IMR-90 (cell line): ENCODE data around the gene GPR160. TPM values are rescaled to one million over a fixed set of nuclear protein-coding genes. Genes with fewer than 3 reads are reported as not detected.

ENCODE experiments used
- ATAC-seq: fragments of 200-7000 bp; cut with Tn5 transposase; 2 replicates; pipeline ENCODE4 v1.9.1; 2020; ENCODE audit warnings: low read depth, mild to moderate bottlenecking, moderate library complexity
- BruUV-seq: library from RNA; stranded (reverse); fragments of 400-500 nt; replicated peaks from 2 replicates; lab custom pipeline; 2021; lab: Mats Ljungman, UMichigan
- CTCF ChIA-PET: fragments of 300-600 bp; formaldehyde crosslinking; extraction: SDS; loops from one replicate; lab custom pipeline; 2021; ENCODE audit warnings: antibody characterized with exemption; lab: Yijun Ruan, JAX
- POLR2A ChIA-PET: fragments of 300-600 bp; sonication (Branson Sonifier 250); formaldehyde crosslinking; loops from one replicate; lab custom pipeline; 2022; ENCODE audit warnings: antibody characterized with exemption; ENCODE audit not compliant: unreplicated experiment; lab: Charles Lee
- DNase-seq: peaks from one replicate; pipeline ENCODE4 v3.0.0; 2013
- H2AFZ ChIP-seq: replicated peaks from 2 replicates; pipeline ENCODE3; 2013; ENCODE audit warnings: low read length, mild to moderate bottlenecking; ENCODE audit not compliant: poor library complexity
- H2AK5ac ChIP-seq: 2 replicates; pipeline ENCODE4 v1.6.1; 2013; ENCODE audit warnings: low read depth, low read length, inconsistent platforms
- H2AK9ac ChIP-seq: replicated peaks from 2 replicates; pipeline ENCODE3; 2013; ENCODE audit warnings: mild to moderate bottlenecking, low read depth, low read length, moderate library complexity; ENCODE audit not compliant: poor library complexity
- H2BK120ac ChIP-seq: 2 replicates; pipeline ENCODE4 v1.6.1; 2013; ENCODE audit warnings: low read depth, low read length, inconsistent platforms
- H2BK15ac ChIP-seq: 3 replicates; pipeline ENCODE4 v1.6.1; 2013; ENCODE audit warnings: low read depth, low read length, inconsistent platforms
- H2BK20ac ChIP-seq: 2 replicates; pipeline ENCODE4 v1.6.1; 2013; ENCODE audit warnings: low read depth, mild to moderate bottlenecking, inconsistent platforms, low read length, moderate library complexity
- H2BK5ac ChIP-seq: 2 replicates; pipeline ENCODE4 v1.6.1; 2013; ENCODE audit warnings: mild to moderate bottlenecking, low read depth, low read length, inconsistent platforms; ENCODE audit not compliant: poor library complexity, severe bottlenecking
- H3K14ac ChIP-seq: replicated peaks from 2 replicates; pipeline ENCODE4 v1.6.1; 2013; ENCODE audit warnings: low read depth, low read length, inconsistent platforms
- H3K18ac ChIP-seq: 2 replicates; pipeline ENCODE4 v1.6.1; 2013; ENCODE audit warnings: low read depth, low read length, control low read depth
- H3K23ac ChIP-seq: 2 replicates; pipeline ENCODE4 v1.6.1; 2013; ENCODE audit warnings: low read depth, low read length, inconsistent platforms
- H3K27ac ChIP-seq: 2 replicates; pipeline ENCODE4 v1.5.1; 2013; ENCODE audit warnings: mild to moderate bottlenecking, control low read depth, low read length; ENCODE audit not compliant: insufficient read depth
- H3K27me3 ChIP-seq: 2 replicates; pipeline ENCODE4 v1.6.1; 2013; ENCODE audit warnings: low read length; ENCODE audit not compliant: control insufficient read depth, insufficient read depth
- H3K36me3 ChIP-seq: 2 replicates; pipeline ENCODE4 v1.6.1; 2013; ENCODE audit warnings: low read length, mixed read lengths; ENCODE audit not compliant: control insufficient read depth, insufficient read depth
- H3K4ac ChIP-seq: 2 replicates; pipeline ENCODE4 v1.6.1; 2013; ENCODE audit warnings: low read depth, low read length, inconsistent platforms
- H3K4me1 ChIP-seq: 2 replicates; pipeline ENCODE4 v1.6.1; 2013; ENCODE audit warnings: low read length, mixed read lengths; ENCODE audit not compliant: control insufficient read depth, insufficient read depth
- H3K4me2 ChIP-seq: 2 replicates; pipeline ENCODE4 v1.6.1; 2013; ENCODE audit warnings: low read depth, mild to moderate bottlenecking, control low read depth, low read length, moderate library complexity
- H3K4me3 ChIP-seq: 2 replicates; pipeline ENCODE4 v1.5.1; 2013; ENCODE audit warnings: low read depth, mild to moderate bottlenecking, control low read depth, low read length, moderate library complexity; ENCODE audit not compliant: insufficient read depth
- H3K56ac ChIP-seq: 2 replicates; pipeline ENCODE4 v1.6.1; 2013; ENCODE audit warnings: low read length, inconsistent platforms; ENCODE audit not compliant: insufficient read depth; ENCODE audit errors: extremely low read depth
- H3K79me1 ChIP-seq, 2 experiments: 2 replicates each; pipeline ENCODE4 v1.6.1; 2013; ENCODE audit warnings: low read length in 2 of 2, inconsistent platforms in 1 of 2, low read depth in 1 of 2
- H3K9ac ChIP-seq: 2 replicates; pipeline ENCODE4 v1.6.1; 2013; ENCODE audit warnings: low read depth, low read length, control low read depth
- H3K9me1 ChIP-seq: 2 replicates; pipeline ENCODE4 v1.6.1; 2013; ENCODE audit warnings: low read length, inconsistent platforms; ENCODE audit not compliant: insufficient read depth
- H3K9me3 ChIP-seq: 2 replicates; pipeline ENCODE4 v1.6.1; 2013; ENCODE audit warnings: low read length; ENCODE audit not compliant: control insufficient read depth, insufficient read depth
- H4K20me1 ChIP-seq: 2 replicates; pipeline ENCODE4 v1.6.1; 2013; ENCODE audit warnings: low read length, inconsistent platforms; ENCODE audit not compliant: insufficient read depth
- H4K5ac ChIP-seq: 2 replicates; pipeline ENCODE4 v1.6.1; 2013; ENCODE audit warnings: mild to moderate bottlenecking, low read depth, low read length, control low read depth
- H4K8ac ChIP-seq, 2 experiments: 2 replicates each; pipeline ENCODE4 v1.6.1; 2013; ENCODE audit warnings: low read depth in 2 of 2, low read length in 2 of 2, control low read depth in 1 of 2, inconsistent platforms in 1 of 2
- H4K91ac ChIP-seq: 2 replicates; pipeline ENCODE4 v1.6.1; 2013; ENCODE audit warnings: low read depth, low read length, inconsistent platforms; ENCODE audit not compliant: insufficient read depth
- BHLHE40 ChIP-seq: fragments of 150-350 bp; IDR thresholded peaks from 2 replicates; pipeline ENCODE4 v1.6.1; 2016; ENCODE audit warnings: mild to moderate bottlenecking, low read depth, low read length
- CEBPB ChIP-seq: IDR thresholded peaks from 2 replicates; pipeline ENCODE4 v1.6.1; 2012; ENCODE audit warnings: low read depth, low read length, improper control_type of control experiment
- CHD1 ChIP-seq: IDR thresholded peaks from 2 replicates; pipeline ENCODE4 v1.6.1; 2012; ENCODE audit warnings: low read depth, low read length, improper control_type of control experiment
- ELK1 ChIP-seq: fragments of 150-350 bp; IDR thresholded peaks from 2 replicates; pipeline ENCODE4 v1.6.1; 2016; ENCODE audit warnings: low read depth, mild to moderate bottlenecking, low read length, moderate library complexity, borderline replicate concordance
- MAZ ChIP-seq: IDR thresholded peaks from 2 replicates; pipeline ENCODE4 v1.6.1; 2012; ENCODE audit warnings: low read depth, mild to moderate bottlenecking, low read length, improper control_type of control experiment, moderate library complexity, borderline replicate concordance
- RAD21 ChIP-seq: IDR thresholded peaks from 2 replicates; pipeline ENCODE4 v1.6.1; 2012; ENCODE audit warnings: low read length, improper control_type of control experiment
- RCOR1 ChIP-seq: IDR thresholded peaks from 2 replicates; pipeline ENCODE4 v1.6.1; 2012; ENCODE audit warnings: mild to moderate bottlenecking, low read length, improper control_type of control experiment; ENCODE audit not compliant: insufficient replicate concordance
- RFX5 ChIP-seq: IDR thresholded peaks from 2 replicates; pipeline ENCODE4 v1.8.0; 2012; ENCODE audit warnings: low read depth, mild to moderate bottlenecking, low read length, moderate library complexity
- whole genome bisulfite sequencing, 2 experiments: methylation state at CpG; one replicate each; pipeline versions ENCODE4 v1.1.5 to v1.1.7; 2013; ENCODE audit warnings: missing lambda C conversion rate in 2 of 2; ENCODE audit not compliant: insufficient read length in 1 of 2; ENCODE audit errors: extremely low coverage in 2 of 2; 5-methylcytosine and 5-hydroxymethylcytosine counted together
- dilution Hi-C: fragments of 300-500 bp; cut with HindIII; formaldehyde crosslinking; loops from one replicate; pipeline ENCODE4 v1.14.3; 2018; ENCODE audit warnings: low sequenced_read_pairs; ENCODE audit not compliant: unreplicated experiment
- in situ Hi-C: fragments of 300-500 bp; cut with MboI; formaldehyde crosslinking; loops from 3 replicates; pipeline ENCODE4 v1.14.3; 2019; ENCODE audit warnings: low sequenced_read_pairs, inconsistent platforms, mixed read lengths
- intact Hi-C: fragments of 100-400 bp; cut with micrococcal nuclease; formaldehyde crosslinking; loops from 2 replicates; pipeline ENCODE4 v1.10.0; 2022
- polyA plus RNA-seq, 3 experiments: library from polyadenylated mRNA; depleted of rRNA; stranded (reverse); fragments of >200 nt; gene quantifications; 2 replicates each; pipeline ENCODE4 v1.2.3, GENCODE V29; 2012; ENCODE audit warnings: low replicate concordance in 1 of 3
- total RNA-seq: library from RNA; depleted of rRNA; stranded (reverse); fragments of >200 nt; gene quantifications from 2 replicates; pipeline ENCODE4 v1.2.3, GENCODE V29; 2012

GPR160 gene
- total and polyA plus RNA-seq, 2 of the 4 experiments (the other 2 are of a cell fraction), result 0.09 to 0.18 TPM

DNA sequence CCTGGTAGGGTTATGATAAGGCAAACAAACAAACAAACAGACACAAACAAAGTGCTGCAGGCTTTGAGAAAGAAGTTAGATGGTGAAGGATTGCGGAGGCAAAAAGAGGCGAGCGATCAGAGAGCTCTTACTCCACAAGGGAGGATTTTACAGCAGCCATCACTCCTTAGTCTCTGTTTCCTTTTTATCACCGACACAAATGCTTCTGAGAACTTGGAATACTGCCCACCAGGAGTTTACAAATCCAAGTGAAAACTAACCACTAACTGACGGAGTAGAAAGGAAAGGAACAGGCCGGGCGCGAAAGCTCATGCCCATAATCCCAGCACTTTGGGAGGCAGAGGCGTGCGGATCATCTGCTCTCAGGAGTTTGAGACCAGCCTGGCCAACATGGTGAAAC is 35.6 kb upstream of the GPR160 start:
- Histone ChIP-seq H3K27ac (no peak overlapping the region), H2AFZ (no peak overlapping the region), H3K9me3 (no peaks in the 10 kb centered on the region), H2BK20ac (no peak overlapping the region), H3K79me1 (0 out of 4 replicates have a peak, but pooled peaks cover 0 to 4% of the 10 kb centered on the region in 2 experiments), H4K8ac (no peak overlapping the region), H2AK9ac (no peak overlapping the region), H3K36me3 (no peaks in the 10 kb centered on the region), H3K4ac (no peak overlapping the region), H2BK5ac (no peak overlapping the region), H3K9ac (no peak overlapping the region), H3K4me3 (no peak overlapping the region), H3K4me1 (peaks cover 5% of the 10 kb centered on the region), H2AK5ac (no peak overlapping the region), H3K27me3 (no peaks in the 10 kb centered on the region), H4K91ac (0 out of 2 replicates have a peak overlapping the region, but pooled peaks have one; percentile 21), H3K18ac (no peak overlapping the region), H2BK15ac (no peak overlapping the region), H4K20me1 (no peaks in the 10 kb centered on the region), H2BK120ac (no peak overlapping the region), H3K4me2 (no peak overlapping the region), H3K9me1 (no peaks in the 10 kb centered on the region), H3K56ac (no peak overlapping the region), H4K5ac (no peak overlapping the region), H3K23ac (no peak overlapping the region), H3K14ac (no peak overlapping the region)
- ChIA-PET POLR2A (no interaction called here), CTCF (interaction anchor here (0.6 kb wide), 1 partner anchor 870 kb away, joined by 4 read pairs; no protein-coding TSS in a partner anchor)
- dilution Hi-C loops (no loop called here), in situ Hi-C loops (no loop called here), intact Hi-C loops (no loop called here)
- 97% methylated on average over 5 of the region's 10 CpGs; no CpG with 5 or more reads in 1 of the 2 experiments for WGBS, 2 experiments
- ATAC-seq (no peak), DNase-seq (no peak)
- TF ChIP-seq CEBPB (no peak), CHD1 (no peak), ELK1 (no peak), RCOR1 (no peak), RAD21 (no peak), MAZ (no peak), BHLHE40 (no peak), RFX5 (no peak)
- BruUV-seq, result no TSS peak
